ENCODE data around the gene ASB2.

- TF ChIP-seq, protein P1, sequence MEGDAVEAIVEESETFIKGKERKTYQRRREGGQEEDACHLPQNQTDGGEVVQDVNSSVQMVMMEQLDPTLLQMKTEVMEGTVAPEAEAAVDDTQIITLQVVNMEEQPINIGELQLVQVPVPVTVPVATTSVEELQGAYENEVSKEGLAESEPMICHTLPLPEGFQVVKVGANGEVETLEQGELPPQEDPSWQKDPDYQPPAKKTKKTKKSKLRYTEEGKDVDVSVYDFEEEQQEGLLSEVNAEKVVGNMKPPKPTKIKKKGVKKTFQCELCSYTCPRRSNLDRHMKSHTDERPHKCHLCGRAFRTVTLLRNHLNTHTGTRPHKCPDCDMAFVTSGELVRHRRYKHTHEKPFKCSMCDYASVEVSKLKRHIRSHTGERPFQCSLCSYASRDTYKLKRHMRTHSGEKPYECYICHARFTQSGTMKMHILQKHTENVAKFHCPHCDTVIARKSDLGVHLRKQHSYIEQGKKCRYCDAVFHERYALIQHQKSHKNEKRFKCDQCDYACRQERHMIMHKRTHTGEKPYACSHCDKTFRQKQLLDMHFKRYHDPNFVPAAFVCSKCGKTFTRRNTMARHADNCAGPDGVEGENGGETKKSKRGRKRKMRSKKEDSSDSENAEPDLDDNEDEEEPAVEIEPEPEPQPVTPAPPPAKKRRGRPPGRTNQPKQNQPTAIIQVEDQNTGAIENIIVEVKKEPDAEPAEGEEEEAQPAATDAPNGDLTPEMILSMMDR (IDR thresholded peaks at IDR 0.05; ENCODE audit: low read depth, low read length) = no peak
- no peak for TF ChIP-seq EZH2phosphoT487 (IDR thresholded peaks at IDR 0.05; ENCODE audit: low read depth)
Measured at GRCh38 chr14:93884950-93885349, 91.4 kb downstream of the ASB2 start.
